Immature natural killer cell (primary cell): ENCODE data around the gene LDHAL6B. TPM values are rescaled to one million over a fixed set of nuclear protein-coding genes. Genes with fewer than 3 reads are reported as not detected.
"Not testable (repeated sequence)": the region's sequence is repeated elsewhere in the genome, so short reads cannot be mapped to it uniquely, and the experiment has no call there.

Source experiments
- DNase-seq, 3 donors: peaks; one replicate each; pipeline ENCODE4 v3.0.0; 2022; ENCODE audit warnings: mixed read lengths in 1 of 3
- H3K27ac Mint-ChIP-seq, 6 donors: one replicate each; pipeline ENCODE4 v1.8.0; 2020; ENCODE audit warnings: mixed read lengths in 6 of 6, mild to moderate bottlenecking in 5 of 6, inconsistent platforms in 4 of 6, moderate library complexity in 3 of 6
- H3K27me3 Mint-ChIP-seq, 3 donors: one replicate each; pipeline ENCODE4 v1.8.0; 2020 to 2021; ENCODE audit warnings: low read depth in 3 of 3, mild to moderate bottlenecking in 3 of 3, mixed read lengths in 3 of 3, moderate library complexity in 3 of 3, inconsistent platforms in 1 of 3
- H3K36me3 Mint-ChIP-seq, 3 donors: one replicate each; pipeline ENCODE4 v1.8.0; 2020; ENCODE audit warnings: mixed read lengths in 3 of 3, inconsistent platforms in 2 of 3, mild to moderate bottlenecking in 2 of 3
- H3K4me1 Mint-ChIP-seq, 2 donors: one replicate each; pipeline ENCODE4 v1.8.0; 2020; ENCODE audit warnings: inconsistent platforms in 2 of 2, mild to moderate bottlenecking in 2 of 2, mixed read lengths in 2 of 2, moderate library complexity in 1 of 2
- H3K4me3 Mint-ChIP-seq, 5 donors: one replicate each; pipeline ENCODE4 v1.8.0; 2020; ENCODE audit warnings: mild to moderate bottlenecking in 5 of 5, mixed read lengths in 5 of 5, inconsistent platforms in 3 of 5, moderate library complexity in 3 of 5
- H3K9me3 Mint-ChIP-seq, 6 donors: one replicate each; pipeline ENCODE4 v1.8.0; 2020; ENCODE audit warnings: mild to moderate bottlenecking in 6 of 6, mixed read lengths in 6 of 6, inconsistent platforms in 4 of 6, moderate library complexity in 3 of 6
- polyA plus RNA-seq, 3 donors: library from polyadenylated mRNA; unstranded; fragments of 300-500 nt; fragmentation: Illumina TruSeq; gene quantifications; one replicate each; pipeline ENCODE4 v1.2.3, GENCODE V29; 2021

Gene LDHAL6B
- polyA plus RNA-seq: not detected

DNA sequence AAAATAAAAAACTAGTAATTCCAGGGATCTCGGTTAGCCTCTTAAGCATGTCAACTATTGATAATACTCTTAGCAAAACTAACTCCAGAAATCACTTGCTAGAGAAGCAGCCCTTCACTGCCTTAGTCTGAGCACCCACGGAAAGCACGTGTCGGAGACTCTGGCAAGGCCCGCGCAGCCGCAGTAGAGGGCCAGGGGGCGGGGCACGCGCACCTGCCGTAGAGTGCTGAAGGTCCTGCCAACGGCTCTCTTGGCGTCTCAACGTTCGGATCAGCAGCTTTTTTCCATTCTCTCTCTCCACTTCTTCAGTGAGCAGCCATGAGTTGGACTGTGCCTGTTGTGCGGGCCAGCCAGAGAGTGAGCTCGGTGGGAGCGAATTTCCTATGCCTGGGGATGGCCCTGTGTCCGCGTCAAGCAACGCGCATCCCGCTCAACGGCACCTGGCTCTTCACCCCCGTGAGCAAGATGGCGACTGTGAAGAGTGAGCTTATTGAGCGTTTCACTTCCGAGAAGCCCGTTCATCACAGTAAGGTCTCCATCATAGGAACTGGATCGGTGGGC lies at the start of gene LDHAL6B:
Gene LDHAL6B (plus strand): TSS at position 221 of the 561 bp plus-strand sequence. CDS start 98 bp downstream, at position 319.
- H3K9me3 Mint-ChIP-seq: no peaks in the 10 kb centered on the region
- no peaks in the 10 kb centered on the region for H3K4me1 Mint-ChIP-seq
- DNase-seq: no peak
- H3K4me3 Mint-ChIP-seq: no peak within 1 kb of the TSS
- peaks cover 0 to 7% (median 2%) of the 10 kb centered on the region in 3 donors for H3K27me3 Mint-ChIP-seq
- no peak within 1 kb of the TSS for H3K27ac Mint-ChIP-seq
- peaks cover 0 to 8% (median 4%) of the 10 kb centered on the region in 3 donors for H3K36me3 Mint-ChIP-seq

DNA sequence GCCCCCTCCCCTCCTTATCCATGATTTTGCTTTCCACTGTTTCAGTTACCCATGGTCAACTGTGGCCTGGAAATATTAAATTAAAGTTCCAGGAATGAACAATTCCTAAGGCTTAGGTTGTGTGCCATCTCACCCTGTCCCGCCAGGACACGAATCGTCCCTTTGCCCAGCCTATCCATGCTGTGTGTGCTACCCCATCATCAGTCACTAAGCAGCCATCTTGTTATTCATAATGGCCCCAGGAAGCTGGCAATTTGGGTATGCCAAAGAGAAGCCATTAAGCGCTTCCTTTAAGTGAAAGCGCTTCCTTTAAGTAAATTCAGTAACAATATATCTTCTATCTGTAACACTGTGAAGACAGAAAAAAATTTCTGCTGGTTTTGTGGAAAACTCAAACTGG lies 49.2 kb upstream of the LDHAL6B start:
- Mint-ChIP-seq H3K27me3 (peaks cover 0 to 2% (median 0%) of the 10 kb centered on the region in 3 donors), H3K36me3 (no peaks in the 10 kb centered on the region), H3K4me1 (no peaks in the 10 kb centered on the region), H3K4me3 (no peak overlapping the region), H3K9me3 (no peaks in the 10 kb centered on the region), H3K27ac (peak overlapping the region in 1 of 6 donors; percentile 37)
- no peak for DNase-seq

DNA sequence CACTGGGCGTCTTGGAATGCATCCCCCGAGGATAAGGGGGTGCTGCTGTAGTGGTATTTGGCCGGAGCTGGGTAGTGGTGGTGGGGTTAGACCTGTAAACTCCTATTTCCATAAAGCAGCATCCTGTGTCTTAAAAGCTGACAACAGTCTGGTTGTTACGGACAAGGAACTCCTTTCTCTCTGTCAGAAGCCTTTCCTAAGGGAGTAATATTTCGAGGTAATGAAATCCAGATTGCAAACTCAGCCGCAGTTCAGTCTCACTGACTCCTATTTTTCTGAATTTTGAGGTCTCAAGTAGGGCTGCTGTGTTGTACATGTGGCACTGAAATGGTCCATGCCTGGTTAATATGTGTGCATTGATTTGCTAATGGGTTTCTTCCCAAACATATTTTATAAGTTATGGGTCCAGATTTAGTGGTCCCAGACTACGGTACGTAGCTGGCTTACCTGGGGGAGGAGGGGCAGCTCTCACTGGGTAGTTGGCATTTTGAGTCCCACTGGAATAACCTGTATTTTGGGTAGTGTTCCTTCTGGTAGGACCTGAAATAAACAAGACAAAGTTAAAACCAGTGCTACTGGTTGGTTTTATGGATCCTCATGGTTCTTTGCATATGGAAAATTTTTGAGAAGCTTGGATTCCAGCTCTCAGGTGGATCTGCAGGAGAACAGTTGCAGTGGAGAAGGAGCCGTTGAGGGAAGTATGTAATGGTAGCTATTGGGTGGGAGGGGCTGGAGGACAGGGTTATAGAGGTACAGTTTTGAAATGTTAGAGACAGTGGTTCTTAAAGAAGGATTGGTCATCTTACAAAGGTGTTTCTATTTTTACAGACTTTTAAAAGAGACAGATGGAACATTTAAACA lies 48.6 kb upstream of the LDHAL6B start:
- Mint-ChIP-seq H3K27ac (no peak overlapping the region), H3K27me3 (peaks cover 0 to 2% (median 0%) of the 10 kb centered on the region in 3 donors), H3K4me3 (no peak overlapping the region), H3K9me3 (no peaks in the 10 kb centered on the region), H3K36me3 (no peaks in the 10 kb centered on the region), H3K4me1 (no peaks in the 10 kb centered on the region)
- DNase-seq: no peak

DNA sequence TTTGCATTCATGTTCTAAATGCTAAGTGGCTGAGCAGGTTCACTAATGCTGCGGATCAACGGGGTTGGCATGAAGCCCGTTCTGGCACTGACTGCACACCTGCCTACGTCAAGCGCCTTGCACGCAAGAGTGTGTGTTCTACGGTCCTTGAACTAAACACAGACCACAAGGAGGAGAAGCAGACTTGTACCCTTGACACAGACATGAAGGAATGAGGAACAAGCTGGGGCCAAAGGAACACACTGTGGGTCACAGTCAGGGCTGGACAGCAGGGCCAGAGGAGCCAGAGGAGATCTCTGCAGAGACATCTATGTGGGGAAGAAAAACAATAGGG lies 48.0 kb upstream of the LDHAL6B start:
- H3K4me1 Mint-ChIP-seq: no peaks in the 10 kb centered on the region
- H3K27ac Mint-ChIP-seq: peak overlapping the region in 1 of 6 donors; percentile 20
- DNase-seq: no peak
- no peak overlapping the region for H3K4me3 Mint-ChIP-seq
- H3K9me3 Mint-ChIP-seq: no peaks in the 10 kb centered on the region
- H3K36me3 Mint-ChIP-seq: no peaks in the 10 kb centered on the region
- H3K27me3 Mint-ChIP-seq: peaks cover 0 to under 1% (median 0%) of the 10 kb centered on the region in 3 donors

DNA sequence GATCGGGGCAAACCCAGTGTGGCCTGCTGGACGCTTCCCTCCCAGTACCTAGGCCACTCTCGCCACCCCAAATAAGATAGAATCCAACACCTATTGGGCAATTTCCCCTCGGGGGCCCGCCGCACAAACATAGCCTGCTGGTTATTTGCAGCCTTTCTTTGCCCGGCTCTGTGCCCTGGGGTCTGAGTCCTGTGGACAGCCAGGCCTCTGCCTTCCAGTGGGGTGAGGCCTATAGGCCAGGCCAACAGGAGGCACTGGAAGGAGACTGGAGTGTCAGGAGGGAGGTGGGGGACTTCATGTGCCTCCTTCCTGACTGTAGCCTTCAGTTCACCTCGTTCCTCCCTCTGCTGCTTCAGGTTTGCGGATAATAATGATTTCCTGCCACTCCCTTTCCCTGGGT lies 47.4 kb upstream of the LDHAL6B start:
- Mint-ChIP-seq H3K9me3 (no peaks in the 10 kb centered on the region), H3K27me3 (no peaks in the 10 kb centered on the region), H3K4me1 (no peaks in the 10 kb centered on the region), H3K36me3 (no peaks in the 10 kb centered on the region), H3K4me3 (no peak overlapping the region), H3K27ac (no peak overlapping the region)
- DNase-seq: no peak

DNA sequence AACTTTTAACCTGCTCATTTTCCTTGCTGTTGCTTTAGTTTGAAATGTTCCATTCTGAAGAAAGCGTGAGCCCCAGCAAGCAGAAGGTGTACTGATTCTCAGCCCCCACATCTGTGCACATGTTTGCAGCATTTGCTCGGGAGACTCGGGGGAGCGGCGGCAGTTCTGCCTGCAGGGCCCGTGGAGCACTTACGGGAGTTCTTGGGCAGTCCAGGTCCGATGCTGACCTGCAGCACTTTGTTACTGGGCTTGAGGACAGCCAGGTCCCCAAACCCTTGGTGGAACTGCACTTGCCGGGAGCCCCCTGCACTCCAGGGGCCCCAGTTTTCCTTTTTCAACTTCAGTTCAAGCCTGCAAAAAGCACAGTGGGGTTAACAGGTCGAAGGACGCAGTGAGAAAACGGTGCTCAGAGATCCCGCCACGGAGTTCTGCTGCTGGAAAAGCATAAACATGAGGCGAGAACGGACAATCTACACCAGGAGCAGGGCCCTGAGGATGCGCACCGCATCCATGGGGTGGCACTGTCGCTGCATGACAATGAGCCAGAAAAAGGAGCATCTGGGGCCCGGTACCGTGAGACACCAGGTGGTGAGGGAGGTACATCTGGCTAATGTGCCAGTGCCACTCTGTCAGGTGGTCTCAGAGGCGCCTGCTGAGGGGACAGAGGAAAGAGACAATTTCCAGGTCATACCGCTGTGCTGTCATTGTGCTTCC lies 45.6 kb upstream of the LDHAL6B start:
- H3K4me3 Mint-ChIP-seq: no peak overlapping the region
- no peaks in the 10 kb centered on the region for H3K9me3 Mint-ChIP-seq
- no peaks in the 10 kb centered on the region for H3K27me3 Mint-ChIP-seq
- H3K27ac Mint-ChIP-seq: no peak overlapping the region
- peaks cover 0 to under 1% (median 0%) of the 10 kb centered on the region in 3 donors for H3K36me3 Mint-ChIP-seq
- H3K4me1 Mint-ChIP-seq: no peaks in the 10 kb centered on the region
- peak in 1 of 3 donors; percentile 22 for DNase-seq

DNA sequence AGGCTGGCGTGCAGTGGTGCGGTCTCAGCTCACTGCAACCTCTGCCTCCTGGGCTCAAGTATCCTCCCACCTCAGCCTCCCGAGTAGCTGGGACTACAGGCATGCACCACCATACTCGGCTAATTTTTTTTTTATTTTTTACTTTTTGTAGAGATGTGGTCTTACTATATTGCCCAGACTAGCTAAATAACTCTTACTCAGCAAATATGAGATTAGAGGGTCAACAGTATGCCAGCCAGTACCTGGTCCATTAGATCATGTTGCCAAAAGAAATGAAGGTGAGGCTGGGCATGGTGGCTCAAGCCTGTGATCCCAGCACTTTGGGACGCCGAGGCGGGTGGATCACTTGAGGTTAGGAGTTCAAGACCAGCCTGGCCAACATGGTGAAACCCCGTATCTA lies 44.6 kb upstream of the LDHAL6B start:
- not testable (repeated sequence) for H3K27me3 Mint-ChIP-seq, H3K4me3 Mint-ChIP-seq, H3K27ac Mint-ChIP-seq, H3K4me1 Mint-ChIP-seq, DNase-seq, H3K9me3 Mint-ChIP-seq, H3K36me3 Mint-ChIP-seq

DNA sequence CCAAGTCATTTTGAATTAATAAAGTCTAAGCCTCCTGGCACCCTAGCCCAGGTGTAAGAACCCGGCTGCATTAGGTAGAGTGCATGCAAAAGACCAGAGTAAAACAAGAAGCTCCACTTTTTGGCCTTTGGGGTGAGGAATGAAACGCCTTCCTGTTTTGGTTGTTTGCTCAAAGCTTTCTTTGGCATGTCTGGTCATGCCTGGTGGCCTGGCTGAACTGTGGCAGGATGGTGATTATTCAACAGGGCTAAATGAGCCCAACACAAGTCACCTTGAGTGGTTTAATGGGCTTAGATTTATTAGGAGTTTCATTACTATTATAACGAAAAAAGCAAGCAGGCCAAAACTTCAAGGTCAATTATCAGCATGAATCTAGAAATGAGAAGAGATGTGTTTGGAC lies 40.9 kb upstream of the LDHAL6B start:
- H3K27me3 Mint-ChIP-seq: no peaks in the 10 kb centered on the region
- H3K4me3 Mint-ChIP-seq: no peak overlapping the region
- DNase-seq: no peak
- no peak overlapping the region for H3K27ac Mint-ChIP-seq
- no peaks in the 10 kb centered on the region for H3K9me3 Mint-ChIP-seq
- peaks cover 0 to 4% (median 0%) of the 10 kb centered on the region in 3 donors for H3K36me3 Mint-ChIP-seq
- H3K4me1 Mint-ChIP-seq: peaks cover 12 to 15% of the 10 kb centered on the region in 2 donors

DNA sequence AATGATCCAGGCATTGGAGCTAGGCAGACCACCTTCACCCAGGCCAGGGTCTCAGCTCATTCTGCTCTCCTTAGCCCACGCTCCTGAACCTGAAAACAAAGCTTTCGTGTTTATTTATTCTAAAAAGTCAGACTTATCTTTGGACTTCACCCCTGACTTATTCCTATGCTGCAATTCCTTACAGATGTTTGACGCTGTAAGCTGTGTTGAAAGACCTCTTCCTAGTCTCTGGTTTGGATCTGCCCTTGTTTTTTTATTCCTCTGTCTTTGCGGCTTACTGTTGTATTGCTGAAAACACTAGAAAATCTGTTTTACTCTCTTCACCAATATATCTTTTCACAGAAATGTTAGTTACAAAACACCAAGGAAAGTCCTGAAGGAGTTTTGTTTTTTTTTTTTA lies 40.5 kb upstream of the LDHAL6B start:
- Mint-ChIP-seq H3K4me3 (no peak overlapping the region), H3K27me3 (no peaks in the 10 kb centered on the region), H3K4me1 (peaks cover 15 to 20% of the 10 kb centered on the region in 2 donors), H3K36me3 (peaks cover 0 to 4% (median 0%) of the 10 kb centered on the region in 3 donors), H3K9me3 (no peaks in the 10 kb centered on the region), H3K27ac (no peak overlapping the region)
- no peak for DNase-seq

DNA sequence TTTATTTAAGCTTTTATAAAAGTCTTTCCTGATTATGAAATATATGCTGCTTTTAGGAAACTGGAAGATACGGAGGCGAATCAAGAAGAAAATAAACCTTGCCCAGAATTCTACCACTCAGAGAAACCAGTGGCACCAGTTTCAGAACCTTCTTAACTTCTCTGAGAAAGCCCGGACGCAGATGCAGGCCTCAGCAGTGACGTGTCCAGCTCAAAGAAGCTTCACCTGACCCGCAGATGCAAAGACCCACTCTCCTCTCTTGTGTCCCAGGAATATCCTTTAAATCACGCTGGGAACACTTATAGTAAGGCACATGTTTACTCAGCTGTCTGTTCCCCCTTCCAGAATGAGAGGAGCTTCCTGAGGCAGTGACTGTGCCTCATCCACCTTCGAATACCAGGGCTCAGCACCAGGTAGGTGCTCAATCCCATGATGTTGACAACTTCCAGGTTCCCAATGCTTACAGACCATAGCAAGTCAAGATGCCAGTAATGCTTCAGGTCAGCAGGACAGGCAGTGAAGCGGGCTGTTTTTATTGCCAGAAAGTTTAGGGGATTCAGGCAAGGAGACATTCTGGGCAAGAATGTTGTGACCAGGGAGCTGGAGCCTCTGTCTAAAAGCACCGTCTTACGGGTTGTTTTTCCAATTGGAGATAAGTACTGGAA lies 39.9 kb upstream of the LDHAL6B start:
- Mint-ChIP-seq H3K36me3 (peaks cover 0 to 4% (median 0%) of the 10 kb centered on the region in 3 donors), H3K4me1 (peaks cover 15 to 21% of the 10 kb centered on the region in 2 donors), H3K27me3 (peaks cover 0 to 3% (median 0%) of the 10 kb centered on the region in 3 donors), H3K27ac (no peak overlapping the region), H3K9me3 (no peaks in the 10 kb centered on the region), H3K4me3 (no peak overlapping the region)
- no peak for DNase-seq

DNA sequence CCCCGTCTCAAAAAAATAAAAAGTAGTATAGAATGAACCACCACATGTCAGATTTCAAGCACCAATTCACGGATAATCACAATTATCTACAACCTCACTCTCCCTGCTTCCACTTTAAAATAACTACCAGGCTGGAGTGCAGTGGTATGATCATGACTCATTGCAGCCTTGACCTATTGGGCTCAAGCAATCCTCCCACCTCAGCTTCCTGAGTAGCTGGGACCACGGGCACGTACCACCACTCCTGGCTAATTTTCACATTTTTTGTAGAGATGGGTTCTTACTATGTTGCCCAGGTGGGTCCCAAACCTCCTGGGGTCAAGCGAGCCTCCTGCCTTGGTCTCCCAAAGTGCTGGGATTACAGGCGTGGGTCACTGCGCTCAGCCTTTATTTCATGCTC lies 38.1 kb upstream of the LDHAL6B start:
- H3K27me3 Mint-ChIP-seq: peaks cover 2 to 3% (median 3%) of the 10 kb centered on the region in 3 donors
- H3K36me3 Mint-ChIP-seq: peaks cover under 1 to 8% (median 3%) of the 10 kb centered on the region in 3 donors
- no peaks in the 10 kb centered on the region for H3K9me3 Mint-ChIP-seq
- no peak overlapping the region for H3K4me3 Mint-ChIP-seq
- H3K27ac Mint-ChIP-seq: no peak overlapping the region
- no peak for DNase-seq
- H3K4me1 Mint-ChIP-seq: peaks cover 15 to 21% of the 10 kb centered on the region in 2 donors

DNA sequence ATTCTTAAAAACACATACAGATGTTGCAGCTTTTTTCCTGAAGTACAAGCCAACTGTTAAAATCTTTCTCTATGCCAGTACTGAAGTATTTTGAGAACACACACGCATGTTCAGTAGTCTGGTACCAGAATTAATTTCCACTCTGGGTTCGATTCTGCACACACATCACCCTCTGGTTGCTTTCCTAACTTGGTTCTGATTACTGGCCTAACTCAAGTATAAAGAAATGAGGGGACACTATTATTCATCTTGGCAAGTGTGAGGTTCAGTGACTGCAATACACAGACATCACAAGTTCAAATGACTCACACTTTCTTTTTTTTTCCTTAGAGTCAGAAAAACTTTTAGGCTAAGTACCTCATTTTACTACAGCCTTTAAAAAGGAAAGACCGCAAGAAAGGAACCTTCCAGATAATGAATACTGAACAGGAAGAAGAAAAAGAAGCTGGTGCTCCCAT lies 37.4 kb upstream of the LDHAL6B start:
- H3K27me3 Mint-ChIP-seq: peaks cover 2 to 3% (median 3%) of the 10 kb centered on the region in 3 donors
- peak overlapping the region in 1 of 5 donors; percentile 34 for H3K4me3 Mint-ChIP-seq
- H3K9me3 Mint-ChIP-seq: no peaks in the 10 kb centered on the region
- H3K4me1 Mint-ChIP-seq: peaks cover 15 to 21% of the 10 kb centered on the region in 2 donors
- H3K27ac Mint-ChIP-seq: peak overlapping the region in 2 of 6 donors; percentile 26 to 35
- DNase-seq: no peak
- peaks cover 5 to 13% (median 8%) of the 10 kb centered on the region in 3 donors for H3K36me3 Mint-ChIP-seq

DNA sequence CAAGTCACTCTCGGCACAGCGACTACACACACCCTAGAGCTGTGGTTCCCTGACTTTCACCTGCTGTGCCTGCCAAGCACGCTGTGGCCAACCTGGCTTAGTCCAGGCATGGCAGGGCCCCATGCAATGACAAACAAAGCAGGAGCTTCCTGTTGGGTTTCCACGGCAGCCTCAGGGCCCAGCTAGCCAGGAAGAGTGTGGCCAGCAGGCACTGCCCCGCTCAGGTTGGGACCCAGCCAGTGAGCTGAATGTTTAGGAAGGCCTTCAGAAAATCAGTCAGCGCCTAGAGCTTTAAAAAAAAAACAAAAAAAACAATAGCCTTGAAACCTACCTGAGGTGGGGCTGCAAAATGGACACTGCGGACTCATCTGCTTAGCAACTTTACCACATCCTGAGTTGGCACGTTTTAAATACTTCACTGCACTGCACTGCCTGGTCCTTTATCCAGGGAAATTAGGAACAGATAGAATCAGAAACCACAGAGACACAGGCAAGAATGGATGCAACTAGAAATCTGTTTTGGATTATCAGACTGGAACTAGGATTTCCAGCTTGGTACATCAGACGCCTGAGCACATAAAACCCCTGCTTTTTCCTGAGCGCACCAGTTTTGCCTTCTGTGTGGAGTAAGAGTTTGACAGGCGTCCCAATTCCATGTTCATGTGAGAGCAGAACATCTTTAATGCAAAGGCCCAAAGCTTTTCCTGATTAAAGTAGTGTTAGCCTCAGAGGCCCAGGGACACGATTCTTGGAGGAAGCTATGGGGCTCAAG lies 36.2 kb upstream of the LDHAL6B start:
- peak in 1 of 3 donors; percentile 10 for DNase-seq
- Mint-ChIP-seq H3K4me1 (peaks cover 15 to 21% of the 10 kb centered on the region in 2 donors), H3K4me3 (no peak overlapping the region), H3K36me3 (peaks cover 5 to 13% (median 8%) of the 10 kb centered on the region in 3 donors), H3K9me3 (no peaks in the 10 kb centered on the region), H3K27me3 (peaks cover 2 to 4% (median 3%) of the 10 kb centered on the region in 3 donors), H3K27ac (peak overlapping the region in 2 of 6 donors; percentile 17 to 49)
